ENCODE results near the gene GALNT9.
"Not testable (repeated sequence)": the region's sequence is repeated elsewhere in the genome, so short reads cannot be mapped to it uniquely, and the experiment has no call there.

Gene GALNT9

GRCh38 chr12:132362996-132363660 lies 33.7 kb upstream of the GALNT9 start:
- TF ChIP-seq, protein P1, sequence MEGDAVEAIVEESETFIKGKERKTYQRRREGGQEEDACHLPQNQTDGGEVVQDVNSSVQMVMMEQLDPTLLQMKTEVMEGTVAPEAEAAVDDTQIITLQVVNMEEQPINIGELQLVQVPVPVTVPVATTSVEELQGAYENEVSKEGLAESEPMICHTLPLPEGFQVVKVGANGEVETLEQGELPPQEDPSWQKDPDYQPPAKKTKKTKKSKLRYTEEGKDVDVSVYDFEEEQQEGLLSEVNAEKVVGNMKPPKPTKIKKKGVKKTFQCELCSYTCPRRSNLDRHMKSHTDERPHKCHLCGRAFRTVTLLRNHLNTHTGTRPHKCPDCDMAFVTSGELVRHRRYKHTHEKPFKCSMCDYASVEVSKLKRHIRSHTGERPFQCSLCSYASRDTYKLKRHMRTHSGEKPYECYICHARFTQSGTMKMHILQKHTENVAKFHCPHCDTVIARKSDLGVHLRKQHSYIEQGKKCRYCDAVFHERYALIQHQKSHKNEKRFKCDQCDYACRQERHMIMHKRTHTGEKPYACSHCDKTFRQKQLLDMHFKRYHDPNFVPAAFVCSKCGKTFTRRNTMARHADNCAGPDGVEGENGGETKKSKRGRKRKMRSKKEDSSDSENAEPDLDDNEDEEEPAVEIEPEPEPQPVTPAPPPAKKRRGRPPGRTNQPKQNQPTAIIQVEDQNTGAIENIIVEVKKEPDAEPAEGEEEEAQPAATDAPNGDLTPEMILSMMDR (IDR thresholded peaks at IDR 0.05), result no peak
- no peak for TF ChIP-seq ZFX (IDR thresholded peaks at IDR 0.05; ENCODE audit: borderline replicate concordance)
- H3K27ac ChIP-seq, result no peak overlapping the region

DNA sequence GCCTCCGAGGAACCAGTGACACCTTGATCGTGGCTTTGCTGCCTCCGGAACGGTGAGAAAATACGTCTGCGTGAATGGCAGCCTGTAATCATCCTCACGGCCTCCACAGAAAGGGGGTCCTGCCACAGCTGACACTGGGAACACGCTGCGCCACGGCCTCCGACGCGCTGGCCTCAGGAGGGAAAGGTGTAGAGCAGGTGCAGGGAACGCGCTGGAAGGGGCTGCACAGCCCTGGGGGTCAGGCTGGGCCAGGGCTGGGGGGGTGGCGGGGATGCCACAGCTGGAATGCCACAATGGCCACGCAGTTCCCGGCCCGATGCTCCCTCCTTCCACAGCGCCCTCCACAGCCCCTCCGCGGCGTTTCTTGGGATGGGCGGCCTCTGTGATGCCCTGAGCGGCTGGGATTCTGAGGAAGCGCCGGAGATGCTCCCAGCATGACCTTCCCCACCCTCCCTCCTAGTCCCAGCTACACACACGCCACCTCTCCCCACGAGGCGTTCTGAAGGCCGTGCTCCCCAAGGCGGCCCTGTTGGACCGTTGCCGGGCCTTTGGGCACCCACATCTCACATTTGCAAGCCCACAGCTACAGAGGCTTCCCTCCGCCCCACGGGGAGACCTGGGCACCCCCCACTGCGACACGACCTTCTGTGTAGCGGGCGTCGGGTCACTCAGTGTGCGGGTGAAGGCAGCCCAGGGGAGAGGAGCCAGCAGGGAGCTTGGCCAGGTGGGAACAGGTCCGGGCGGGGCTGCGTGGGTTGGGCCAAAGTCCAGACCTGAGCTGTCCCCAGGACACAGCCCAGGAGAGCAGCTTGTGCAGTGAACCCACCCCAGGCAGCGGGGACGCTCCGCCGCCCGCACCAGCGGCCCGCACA lies 31.8 kb upstream of the GALNT9 start:
- TF ChIP-seq, protein P1 (IDR thresholded peaks at IDR 0.05), result no peak
- TF ChIP-seq ZFX (IDR thresholded peaks at IDR 0.05; ENCODE audit: borderline replicate concordance), result no peak
- H3K27ac ChIP-seq, result no peak overlapping the region

DNA sequence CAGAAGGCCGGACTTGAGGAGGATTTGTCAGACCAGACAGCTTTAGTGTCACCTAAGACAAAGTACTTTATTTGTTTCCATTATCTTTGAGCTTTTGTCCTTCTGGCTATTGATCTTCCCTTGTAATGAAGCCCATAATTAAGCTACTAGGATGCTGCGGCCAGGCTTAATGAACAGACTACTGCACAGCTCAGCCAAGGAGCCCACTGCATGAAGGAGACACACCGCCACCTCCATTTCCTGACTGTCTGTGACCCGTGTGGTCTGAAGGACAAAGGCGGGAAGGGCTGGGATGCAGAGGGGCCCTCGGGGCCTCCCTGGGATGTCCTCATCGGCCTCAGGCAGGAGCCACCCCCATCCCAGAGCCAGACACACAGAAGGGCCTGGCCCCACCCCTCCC lies 31.0 kb upstream of the GALNT9 start:
- no peak overlapping the region for H3K27ac ChIP-seq
- no peak for TF ChIP-seq ZFX (IDR thresholded peaks at IDR 0.05; ENCODE audit: borderline replicate concordance)
- TF ChIP-seq, protein P1 (IDR thresholded peaks at IDR 0.05), result no peak

GRCh38 chr12:132359971-132360370 lies 30.6 kb upstream of the GALNT9 start:
- TF ChIP-seq ZFX (IDR thresholded peaks at IDR 0.05; ENCODE audit: borderline replicate concordance), result no peak
- TF ChIP-seq, protein P1 (IDR thresholded peaks at IDR 0.05), result no peak
- no peak overlapping the region for H3K27ac ChIP-seq

DNA sequence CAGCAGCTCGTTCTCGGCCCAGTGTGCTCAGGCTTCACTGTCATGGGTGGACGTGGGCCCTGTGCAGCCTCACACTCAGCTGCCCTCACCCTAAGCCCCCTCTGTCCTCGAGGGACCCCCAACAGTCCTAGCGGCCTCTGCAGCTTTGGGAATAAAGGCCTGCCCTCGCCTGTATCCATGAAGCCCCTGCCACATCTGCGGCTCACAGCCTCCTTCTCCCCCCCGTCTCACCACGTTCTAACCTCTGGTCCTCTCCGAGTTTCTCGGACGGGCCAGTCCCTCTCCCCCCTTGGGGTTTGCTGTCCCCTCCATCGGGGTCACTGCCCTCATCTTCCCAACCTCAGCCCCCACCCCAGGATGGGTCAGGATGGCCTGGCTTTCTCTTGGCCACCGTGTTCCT lies 30.2 kb upstream of the GALNT9 start:
- H3K27ac ChIP-seq, result no peak overlapping the region

GRCh38 chr12:132358241-132359225 lies 29.1 kb upstream of the GALNT9 start:
- H3K27ac ChIP-seq, result not testable (repeated sequence)

More for the DNA sequence above, 30.2 kb upstream of the GALNT9 start:
- TF ChIP-seq, protein P1 (IDR thresholded peaks at IDR 0.05), result no peak
- TF ChIP-seq ZFX (IDR thresholded peaks at IDR 0.05; ENCODE audit: borderline replicate concordance), result no peak

DNA sequence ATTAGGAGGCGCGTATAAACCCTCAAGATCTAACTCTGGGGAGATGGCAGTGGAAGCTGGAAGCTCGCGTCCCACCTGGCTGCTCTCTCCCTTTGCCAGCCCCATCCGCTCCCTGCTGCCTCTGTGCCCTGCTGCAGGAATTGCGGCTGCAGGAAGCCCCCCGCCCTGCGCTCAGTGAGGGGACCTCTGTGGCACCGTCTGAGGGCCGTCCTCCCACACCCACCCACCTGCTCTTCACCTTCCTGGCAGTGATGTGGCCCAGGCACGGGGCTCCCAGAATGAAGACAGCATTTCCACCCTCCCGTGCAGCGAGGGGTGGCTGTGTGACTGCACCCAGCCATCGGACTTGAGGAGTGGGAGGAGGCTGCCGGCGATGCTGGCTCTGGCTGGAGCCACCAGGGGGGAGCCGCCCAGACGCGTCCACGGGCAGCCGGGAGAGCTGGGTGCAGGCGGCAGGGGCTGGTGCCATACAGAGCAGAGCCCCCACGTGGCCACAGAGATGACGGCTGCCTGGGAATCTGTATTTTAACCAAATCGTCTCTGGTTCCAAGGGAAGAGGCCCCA lies 28.3 kb upstream of the GALNT9 start:
- H3K27ac ChIP-seq, result no peak overlapping the region
- TF ChIP-seq ZFX (IDR thresholded peaks at IDR 0.05; ENCODE audit: borderline replicate concordance), result no peak
- TF ChIP-seq, protein P1 (IDR thresholded peaks at IDR 0.05), result no peak

Data from 22Rv1 (cell line).